ENCODE data around the gene FGF1.

Gene FGF1

DNA sequence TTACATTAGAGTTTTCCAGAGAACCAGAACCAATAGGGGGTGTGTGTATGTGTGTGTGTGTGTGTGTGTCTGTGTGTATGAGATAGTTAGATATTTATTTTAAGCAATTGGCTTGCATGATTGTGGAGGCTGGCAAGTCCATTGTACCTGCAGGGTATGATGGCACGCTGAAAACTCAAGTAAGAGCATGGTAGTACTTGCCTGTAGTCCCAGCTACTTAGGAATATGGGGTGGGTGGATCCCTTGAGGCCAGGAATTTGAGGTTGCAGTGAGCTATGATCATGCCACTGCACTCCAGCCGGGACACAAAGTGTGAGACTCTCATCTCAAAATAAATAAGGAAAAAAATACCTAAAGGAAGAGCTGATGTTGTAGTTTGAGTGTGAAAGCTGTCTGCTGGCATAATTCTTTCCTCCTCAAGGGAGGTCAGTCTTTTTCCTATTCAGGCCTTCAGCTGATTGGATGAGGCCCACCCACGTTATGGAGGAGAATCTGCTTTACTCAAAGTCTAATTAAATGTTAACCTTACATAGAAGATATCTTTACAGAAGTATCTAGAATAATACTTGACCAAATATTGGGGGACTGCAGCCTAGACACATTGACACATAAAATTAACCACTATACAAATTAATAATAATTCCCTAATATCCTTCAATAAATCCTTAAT is 107.6 kb downstream of the FGF1 start:
- no peak for DNase-seq (ENCODE audit: low read depth in 2 of 2)

DNA sequence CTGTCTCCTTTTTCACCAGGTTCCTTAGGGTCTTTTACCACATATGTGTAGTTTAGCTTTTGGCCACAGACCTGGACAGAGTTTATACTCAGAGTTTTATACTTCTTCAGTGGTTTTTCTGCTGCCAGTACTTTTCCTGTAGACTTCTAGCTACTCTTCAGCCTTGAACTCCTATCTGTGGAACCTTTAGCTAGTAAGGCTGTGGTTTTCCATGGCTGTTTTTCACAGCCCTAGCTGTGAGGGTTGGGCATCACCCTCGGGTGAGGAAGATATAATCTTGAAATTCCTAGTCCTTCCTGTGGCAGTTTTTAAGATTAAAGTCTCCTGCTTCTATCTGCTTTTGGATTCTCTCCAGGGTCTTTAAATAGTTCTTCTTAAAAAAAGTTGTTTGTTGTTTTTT is 109.1 kb downstream of the FGF1 start:
- no peak for DNase-seq (ENCODE audit: low read depth in 2 of 2)

DNA sequence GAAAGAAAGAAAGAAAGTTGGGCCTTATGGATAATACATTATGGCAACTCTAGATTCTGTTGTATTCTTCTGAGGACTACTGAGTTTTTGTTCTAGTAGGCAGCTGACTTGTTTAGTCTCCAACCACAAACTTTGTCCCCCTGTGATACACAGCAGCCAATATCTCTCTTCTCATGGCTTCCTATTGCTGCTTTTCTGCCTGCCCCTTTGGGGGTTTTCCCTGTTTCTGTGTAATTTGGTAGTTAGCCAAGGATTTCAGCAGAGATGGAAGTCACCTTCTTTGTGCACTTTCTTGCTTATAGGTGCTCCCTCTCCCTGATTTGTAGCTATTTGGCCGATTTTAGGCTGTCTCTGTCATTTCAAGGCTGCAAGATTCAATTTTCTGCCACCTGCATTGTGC is 109.6 kb downstream of the FGF1 start:
- DNase-seq (ENCODE audit: low read depth in 2 of 2), result no peak

DNA sequence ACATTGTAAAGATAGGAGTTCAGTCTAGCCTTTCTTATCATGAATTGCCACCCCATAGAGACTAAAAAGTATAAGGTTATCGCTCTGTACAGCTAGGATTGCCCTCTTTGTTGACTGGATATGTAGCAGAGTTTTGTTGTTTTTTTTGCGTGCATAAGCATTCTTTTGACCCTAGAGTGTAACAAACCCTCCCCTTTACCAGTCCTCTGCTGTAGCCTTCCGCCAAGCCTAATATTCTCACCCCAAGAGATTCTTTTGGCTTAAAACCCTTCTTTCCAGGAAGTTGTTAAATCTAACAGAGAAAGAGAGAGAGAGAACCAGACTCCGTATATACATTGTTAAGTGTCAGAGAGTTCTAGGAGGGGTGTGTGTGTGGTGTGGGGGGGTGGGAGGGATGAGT is 113.9 kb downstream of the FGF1 start:
- no peak for DNase-seq (ENCODE audit: low read depth in 2 of 2)

DNA sequence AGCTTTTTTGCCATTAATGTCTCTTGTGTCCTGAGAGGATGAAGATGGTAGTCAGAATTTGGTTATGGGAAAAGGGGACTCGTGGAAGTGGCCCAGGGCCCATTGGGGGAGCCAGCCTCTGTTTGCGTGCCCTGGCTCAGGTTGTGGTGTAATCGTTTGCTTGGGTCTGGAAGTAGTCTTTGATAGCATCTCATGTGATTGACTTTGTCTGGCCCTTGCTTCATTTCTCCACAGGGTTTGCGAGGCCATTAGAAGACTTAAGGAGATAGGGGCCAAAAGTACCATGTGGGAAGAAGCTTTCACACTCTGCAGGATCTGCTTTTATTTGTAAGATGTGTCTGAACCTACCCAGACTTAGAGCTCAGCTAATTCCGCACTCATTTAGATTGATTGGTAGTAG is 114.5 kb downstream of the FGF1 start:
- no peak for DNase-seq (ENCODE audit: low read depth in 2 of 2)

DNA sequence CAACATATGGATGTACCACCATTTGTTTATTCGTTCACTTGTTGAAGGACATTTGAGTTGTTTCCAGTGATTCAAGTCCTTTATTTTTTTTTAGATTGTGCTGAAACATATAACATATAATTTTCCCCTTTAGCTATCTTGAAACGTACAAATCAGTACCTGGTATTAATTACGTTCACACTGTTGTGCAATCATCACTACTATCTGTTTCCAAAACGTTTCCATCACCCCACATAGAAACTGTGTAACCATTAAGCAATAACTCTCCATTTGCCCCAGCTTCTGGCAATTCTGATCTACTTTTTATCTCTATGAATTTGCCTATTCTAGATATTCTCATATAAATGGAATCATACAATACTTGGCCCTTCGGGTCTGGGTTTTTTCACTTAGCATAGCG is 116.0 kb downstream of the FGF1 start:
- DNase-seq (ENCODE audit: low read depth in 2 of 2), result no peak

DNA sequence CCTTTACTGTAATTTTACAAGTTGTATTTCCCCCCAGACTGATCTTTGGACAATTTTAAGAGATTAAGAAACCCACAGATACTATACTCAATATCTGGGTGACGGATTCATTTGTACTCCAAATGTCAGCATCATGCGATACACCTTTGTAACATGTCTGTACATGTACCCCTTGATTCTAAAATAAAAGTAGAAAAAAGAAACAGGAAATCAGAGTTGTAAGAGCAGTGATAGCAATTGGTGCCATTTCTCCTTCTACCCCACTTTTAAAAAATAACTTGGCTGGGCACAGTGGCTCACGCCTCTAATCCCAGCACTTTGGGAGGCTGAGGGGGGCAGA is 116.9 kb downstream of the FGF1 start:
- no peak for DNase-seq (ENCODE audit: low read depth in 2 of 2)

DNA sequence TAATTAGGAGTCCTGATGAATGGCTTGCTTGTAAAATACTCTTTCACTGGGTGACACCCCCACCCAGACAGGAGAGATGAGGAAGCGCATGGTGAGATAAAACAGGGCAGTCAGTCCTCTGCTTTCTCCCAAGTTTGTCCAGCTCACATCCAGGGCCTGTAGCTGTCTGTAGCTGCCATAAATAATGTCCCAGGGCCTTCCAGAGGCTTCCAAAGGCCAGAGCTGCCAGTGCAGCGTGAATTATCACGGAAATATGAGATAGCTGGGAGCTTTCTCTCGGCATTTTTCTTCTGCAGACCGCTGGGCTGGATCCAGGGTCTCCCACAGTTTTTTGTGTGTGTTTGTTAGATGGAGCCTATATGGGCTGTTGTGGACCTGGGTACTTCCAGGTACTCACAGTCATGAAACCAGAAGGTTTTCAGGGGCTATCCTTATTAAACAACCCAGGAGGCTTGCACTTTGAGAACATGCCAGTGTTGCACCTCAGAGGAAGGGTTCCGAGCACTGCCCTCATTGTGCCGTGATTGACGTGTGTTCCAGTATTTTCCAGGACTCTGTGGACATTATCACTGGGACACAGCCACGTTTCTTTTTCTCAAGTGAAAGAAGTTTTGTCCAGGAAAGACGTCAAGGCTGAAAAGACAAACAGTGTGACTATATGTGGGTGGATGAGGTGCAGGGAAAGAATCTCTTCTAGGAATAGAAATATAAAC is 117.5 kb downstream of the FGF1 start:
- DNase-seq (ENCODE audit: low read depth in 2 of 2), result no peak

DNA sequence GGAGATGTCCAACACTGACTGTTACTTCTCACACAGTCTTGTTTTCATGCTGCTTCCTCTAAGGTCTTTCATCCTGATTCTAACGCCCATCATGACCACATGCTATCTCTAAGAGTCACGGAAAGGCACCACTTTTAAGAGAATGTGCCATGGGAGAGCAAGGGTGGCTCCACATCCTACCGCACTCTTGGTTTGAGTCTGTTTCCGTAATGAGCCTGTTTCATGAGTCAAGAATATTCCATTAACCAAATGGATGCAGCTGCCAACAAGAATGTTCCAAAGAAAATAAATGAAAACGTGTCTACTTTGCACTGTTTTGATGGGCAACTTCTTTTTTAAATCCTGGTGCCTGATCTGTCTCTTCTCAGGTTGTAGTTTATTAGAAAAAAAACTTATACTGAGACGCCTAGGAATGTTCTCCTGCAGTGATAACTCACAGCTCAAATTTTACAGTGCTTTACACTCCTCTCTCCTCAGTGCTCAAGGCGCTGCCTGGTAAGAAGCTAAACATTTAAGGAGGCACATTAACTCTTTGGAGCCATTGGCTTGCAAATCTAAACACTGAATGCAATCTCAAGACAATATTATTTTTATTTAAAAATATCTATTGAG is 124.3 kb downstream of the FGF1 start:
- no peak for DNase-seq (ENCODE audit: low read depth in 2 of 2)

DNA sequence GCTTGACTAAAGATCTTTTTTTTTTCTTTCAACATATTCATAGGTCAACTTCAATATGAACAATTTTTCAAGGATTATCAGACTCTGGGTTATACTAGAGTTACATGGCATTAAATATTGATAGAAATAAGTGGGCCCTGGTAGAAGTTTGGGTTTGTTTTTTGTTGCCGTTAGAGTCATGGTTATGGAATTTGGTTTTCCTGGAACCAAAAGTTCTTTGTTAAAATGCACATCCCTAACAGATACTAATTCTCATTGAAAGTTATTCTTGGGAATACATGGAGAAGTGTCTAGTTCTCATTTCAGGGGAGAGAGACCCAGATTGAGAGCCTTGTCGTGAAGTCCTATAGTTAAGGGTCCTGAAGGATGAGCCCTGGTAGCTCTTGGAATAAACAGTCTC is 124.9 kb downstream of the FGF1 start:
- no peak for DNase-seq (ENCODE audit: low read depth in 2 of 2)

DNA sequence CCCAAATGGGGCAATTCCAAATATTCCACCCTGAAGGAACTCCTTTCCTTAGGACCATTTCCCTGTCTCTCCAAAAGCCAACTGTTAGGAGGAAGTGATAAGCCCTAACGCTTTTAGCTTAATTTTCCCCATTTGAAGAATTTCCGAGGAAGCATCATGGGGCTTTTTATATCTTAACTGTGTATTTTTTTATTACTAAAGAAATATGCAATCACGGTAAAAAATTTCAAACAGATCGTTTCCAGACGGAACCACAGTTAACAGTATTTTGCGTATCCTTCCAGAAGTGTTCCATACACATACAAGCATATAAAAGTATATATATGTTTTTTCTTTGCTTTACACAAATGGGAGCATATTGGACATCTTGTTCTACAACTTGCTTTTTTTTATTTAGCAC is 133.8 kb downstream of the FGF1 start:
- no peak for DNase-seq (ENCODE audit: low read depth in 2 of 2)

DNA sequence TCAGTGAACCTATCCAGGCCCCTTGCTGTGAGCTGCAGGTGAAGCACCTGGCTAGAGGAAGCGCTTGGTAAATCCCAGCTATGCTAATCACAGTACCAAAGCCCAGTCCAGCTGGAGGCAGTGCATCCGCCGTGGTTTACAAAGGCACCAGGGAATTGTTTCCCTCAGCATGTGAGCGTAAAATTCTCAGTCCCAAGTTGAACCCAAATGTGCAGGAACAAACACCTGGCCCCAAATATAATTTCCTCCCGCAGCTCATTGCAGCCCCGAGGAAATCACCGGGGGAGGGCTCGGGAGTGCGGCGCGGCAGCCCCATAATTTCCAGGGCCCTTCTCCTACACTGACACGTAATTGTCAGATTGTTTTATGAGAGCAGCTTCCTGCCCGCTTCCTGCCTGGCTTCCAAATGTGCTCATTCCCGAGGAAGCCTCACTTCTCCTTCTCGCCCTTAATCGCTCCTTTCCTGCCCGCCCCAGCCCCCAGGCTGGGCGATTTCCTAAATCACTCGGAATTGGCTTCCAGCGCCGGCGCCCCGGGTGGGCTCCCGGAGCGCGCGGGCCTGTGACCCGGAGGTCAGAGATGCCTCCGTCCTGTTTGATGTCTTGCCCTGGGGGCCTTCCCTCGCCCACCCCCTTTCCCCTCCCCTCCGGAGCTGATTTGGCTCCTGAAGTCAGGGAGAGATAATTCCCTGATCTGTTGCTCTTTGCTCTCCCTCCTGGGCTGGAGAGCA is 134.4 kb downstream of the FGF1 start:
- DNase-seq (ENCODE audit: low read depth in 2 of 2), result no peak

DNA sequence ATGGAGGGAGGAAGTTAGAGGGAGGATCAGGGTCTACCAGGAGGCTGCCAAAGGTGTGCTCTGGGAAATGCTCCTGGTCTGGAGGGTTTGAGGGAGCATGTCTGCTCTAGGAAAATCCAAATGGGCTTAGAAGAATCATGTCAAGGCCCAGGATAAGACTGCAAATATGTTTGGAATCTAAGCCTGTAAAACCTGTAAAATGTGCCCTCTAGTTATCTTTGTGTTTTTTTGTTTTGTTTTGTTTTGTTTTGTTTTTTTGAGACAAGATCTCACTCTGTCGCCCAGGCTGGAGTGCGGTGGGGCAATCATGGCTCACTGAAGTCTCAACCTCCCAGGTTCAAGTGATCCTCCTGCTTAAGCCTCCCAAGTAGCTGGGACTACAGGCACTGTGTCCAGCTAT is 135.4 kb downstream of the FGF1 start:
- DNase-seq (ENCODE audit: low read depth in 2 of 2), result no peak

DNA sequence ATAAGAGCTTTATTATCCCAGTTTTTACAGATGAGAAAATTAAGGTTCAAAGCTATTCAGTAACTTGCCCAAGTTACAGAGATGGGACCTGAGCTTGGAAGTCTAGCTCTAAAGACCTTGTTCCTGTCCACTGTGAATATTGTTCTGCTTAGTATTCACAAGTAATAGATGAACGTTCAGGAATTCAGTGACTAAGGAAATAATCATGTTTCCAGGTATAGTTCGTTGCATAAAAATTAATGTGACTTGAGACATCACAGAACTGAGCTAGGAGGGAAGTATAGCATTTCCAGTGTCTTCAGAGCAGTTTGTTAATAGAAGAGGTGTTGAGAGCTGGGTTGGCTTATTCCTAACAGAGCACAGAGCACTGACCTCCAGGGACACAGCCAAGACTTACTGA is 136.1 kb downstream of the FGF1 start:
- no peak for DNase-seq (ENCODE audit: low read depth in 2 of 2)

DNA sequence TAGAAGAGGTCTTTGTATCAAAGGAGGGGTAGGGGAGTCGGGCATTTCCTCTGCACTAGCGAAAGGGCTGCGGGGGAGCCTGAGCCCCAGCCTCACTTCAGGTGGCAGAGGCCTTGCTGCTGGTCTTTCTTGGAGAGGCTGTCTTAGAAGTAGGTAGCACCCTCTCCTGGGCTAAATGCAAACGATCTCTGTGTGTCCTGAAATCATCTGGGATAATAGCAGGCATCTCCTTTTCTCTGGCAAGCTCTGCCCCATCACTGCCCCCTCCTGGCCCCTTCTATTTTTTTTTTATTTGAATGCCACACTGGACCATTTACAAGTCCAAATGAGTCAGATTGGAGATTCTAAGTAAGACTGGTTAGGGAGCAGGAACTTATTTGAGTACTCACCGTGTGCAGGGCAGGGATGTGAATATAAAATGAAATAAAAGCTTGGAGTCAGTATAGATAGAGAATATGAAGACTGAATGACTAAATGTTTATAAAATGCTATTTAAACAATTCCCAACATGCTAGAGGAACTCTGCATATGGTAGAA is 137.1 kb downstream of the FGF1 start:
- DNase-seq (ENCODE audit: low read depth in 2 of 2), result no peak

DNA sequence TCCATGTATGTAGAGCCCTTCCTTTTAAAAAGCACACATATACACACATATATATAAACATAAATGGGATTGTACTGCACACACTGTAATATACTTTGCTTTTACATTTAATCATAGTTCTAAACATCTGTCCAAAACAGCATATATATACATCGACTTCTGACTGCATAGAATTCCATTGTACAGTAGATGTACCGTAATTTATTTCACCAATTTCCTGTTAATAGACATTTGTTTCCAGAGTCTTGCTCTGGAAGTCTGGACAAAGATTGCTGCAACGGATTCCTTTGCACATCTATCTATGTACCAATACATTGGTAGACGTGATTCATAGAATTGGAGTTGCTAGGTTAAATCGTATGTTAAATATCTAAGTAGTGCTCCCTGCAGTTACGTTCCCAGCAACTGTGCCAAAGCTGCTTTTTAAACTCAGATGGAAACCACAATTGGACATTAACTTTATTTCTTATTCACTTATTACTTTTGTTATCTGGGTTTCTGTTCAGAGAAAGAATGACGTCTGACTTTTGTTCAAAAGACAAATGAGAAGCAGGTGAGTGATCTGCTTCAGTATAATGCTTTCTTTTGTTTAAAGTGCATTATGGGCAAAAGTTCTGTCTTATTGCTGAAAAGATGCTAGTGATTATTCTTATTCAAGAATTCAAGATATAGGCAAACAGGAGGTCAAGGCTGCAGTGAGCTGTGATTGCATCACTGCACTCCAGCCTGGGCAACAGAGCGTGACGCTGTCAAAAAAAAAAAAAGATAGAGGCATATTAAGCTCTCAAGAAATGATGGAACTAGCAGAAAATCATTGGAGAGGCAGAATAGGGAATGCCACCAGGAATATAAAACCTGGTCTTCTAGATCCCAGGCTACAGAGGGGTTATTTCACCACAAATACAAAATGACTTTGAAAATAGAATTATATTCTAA is 138.2 kb downstream of the FGF1 start:
- no peak for DNase-seq (ENCODE audit: low read depth in 2 of 2)

DNA sequence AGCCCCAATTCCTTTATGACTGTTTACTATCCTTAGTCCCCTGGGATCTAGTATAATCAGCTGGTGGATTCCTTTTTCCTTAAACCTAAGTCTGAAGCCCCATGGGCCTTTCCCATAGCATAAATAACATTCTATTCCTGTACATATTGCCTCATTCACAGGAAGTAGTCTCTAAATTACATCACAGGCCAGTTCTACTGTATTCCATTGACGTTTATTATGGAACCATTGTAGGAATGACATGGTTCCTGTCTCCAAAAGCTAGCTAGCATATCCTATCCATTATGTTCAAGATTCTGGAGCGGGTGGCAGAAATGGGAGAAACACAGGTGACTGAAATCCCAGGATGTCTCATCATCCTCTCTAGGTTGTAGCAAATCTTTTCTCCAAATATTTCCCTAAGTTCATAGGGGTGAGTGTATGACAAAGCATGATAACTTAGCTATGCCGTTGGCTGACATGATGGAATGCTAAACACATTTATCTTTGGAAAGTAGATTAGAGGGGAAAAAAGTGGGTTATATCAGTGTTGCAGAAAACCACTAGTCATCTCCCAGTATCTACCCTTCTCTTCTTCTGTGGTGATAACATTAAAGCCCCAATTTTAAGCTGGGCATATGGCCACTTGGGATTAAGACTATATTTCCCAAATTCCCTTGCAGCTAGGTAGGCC is 140.1 kb downstream of the FGF1 start:
- no peak for DNase-seq (ENCODE audit: low read depth in 2 of 2)

DNA sequence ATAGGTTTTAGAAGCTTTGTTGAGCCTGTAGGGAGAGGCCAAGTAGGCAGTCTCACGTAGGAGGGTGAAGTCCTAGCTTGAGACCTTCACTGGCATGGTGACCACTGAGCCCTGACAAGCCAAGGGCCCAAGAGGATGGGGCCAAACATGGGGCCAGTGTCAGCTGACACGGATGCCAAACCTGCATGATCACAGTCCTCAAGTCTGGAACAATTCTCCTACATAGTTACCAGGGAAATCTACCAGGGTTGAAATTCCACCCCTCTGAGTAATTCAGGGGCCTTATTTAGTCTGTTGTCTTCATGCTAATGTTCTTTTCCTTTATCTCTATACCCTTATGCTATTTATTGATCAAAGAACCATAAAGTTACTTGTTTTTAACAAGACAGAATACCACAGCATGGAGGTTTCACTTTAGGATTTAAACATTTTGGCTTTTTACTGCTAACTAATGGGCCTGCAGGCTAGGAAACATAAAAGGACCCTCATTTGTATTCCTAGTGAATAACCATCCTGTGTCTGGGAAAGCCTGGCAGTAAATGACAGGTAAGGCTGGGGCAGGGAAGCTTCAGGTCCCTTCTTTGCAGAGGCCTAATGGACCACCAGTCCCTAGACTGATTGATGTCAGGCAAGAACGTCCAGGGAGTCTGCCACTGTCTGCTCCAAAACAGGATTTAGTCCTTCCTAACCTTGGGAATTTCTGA is 140.8 kb downstream of the FGF1 start:
- DNase-seq (ENCODE audit: low read depth in 2 of 2), result no peak

DNA sequence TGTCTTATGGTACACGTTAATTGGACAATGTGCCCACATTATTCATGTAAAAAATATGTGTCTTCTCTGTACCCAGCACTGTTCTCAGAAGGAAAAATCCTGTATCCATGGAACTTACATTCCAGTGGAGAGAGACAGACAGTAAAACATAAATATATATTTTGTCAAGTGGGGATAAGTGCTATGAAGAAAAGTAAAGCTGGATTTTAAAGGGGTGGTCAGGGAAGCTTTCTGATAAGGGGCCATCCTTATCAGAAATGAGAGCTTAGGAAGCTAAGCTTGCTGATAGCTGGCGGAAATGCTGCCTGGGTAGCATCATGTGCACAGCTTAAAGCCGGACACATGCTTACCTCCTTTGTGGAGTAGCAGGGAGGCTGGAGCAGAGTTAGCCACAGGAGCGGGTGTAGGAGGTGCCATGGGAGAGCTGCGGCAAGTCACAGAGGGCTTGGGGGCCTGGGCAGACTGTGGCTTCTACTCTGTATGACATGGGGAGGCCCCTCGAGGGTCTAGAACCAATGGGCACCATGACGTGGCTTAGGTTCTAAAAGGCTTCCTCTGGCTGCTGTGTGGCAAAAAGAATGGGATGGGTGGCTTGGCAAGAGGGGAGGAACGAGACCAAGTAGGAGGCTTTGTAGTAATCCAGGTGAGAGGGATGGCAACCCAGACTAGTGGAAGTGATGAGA is 141.7 kb downstream of the FGF1 start:
- DNase-seq (ENCODE audit: low read depth in 2 of 2), result no peak

DNA sequence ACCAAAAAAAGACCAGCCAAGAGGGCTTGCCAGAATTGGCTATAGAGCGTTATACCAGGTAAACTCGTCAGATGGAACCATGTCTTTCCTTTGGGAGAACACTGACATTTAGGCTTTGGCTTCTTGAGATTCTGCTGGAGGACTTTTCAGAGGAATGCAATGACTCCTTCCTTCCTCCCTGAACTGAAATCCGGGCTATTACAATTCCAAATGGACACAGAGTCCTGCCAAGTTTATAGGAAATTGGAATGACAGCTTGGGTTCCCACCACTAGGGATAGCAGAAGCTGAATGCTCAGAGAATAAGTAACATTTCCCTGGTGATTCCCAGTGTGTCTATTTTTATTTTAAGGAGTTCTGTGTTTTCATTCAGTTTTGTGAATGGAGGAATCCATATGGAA is 143.0 kb downstream of the FGF1 start:
- DNase-seq (ENCODE audit: low read depth in 2 of 2), result no peak
